ENCODE results near the gene ABCA10. TPM values are rescaled to one million over a fixed set of nuclear protein-coding genes. Genes with fewer than 3 reads are reported as not detected.

Gene ABCA10
- total and polyA plus RNA-seq, 2 of the 8 experiments (the other 6 are each of a cell fraction or from before 2014, with no cell fraction given): not detected

GRCh38 chr17:69192754-69193153 lies 35.9 kb downstream of the ABCA10 start (continued):
- TF ChIP-seq CHD7 (IDR thresholded peaks at IDR 0.05; ENCODE audit: insufficient replicate concordance, low read length): no peak
- no peak for TF ChIP-seq POLR2AphosphoS5 (IDR thresholded peaks at IDR 0.05; ENCODE audit: low read depth, low read length)
